Epithelial cell of prostate (primary cell): ENCODE results near the gene DDRGK1.
A peak's percentile ranks its signal among the peaks of the same experiment; 100 is the strongest.

ENCODE experiments used
- DNase-seq: peaks from one replicate; pipeline ENCODE4 v3.0.0-alpha.2; 2011; ENCODE audit warnings: low read depth, low spot score
- H3K27ac ChIP-seq: fragments of 450-650 bp; 2 replicates; pipeline ENCODE4 v1.5.1; 2017; ENCODE audit warnings: mild to moderate bottlenecking

DDRGK1 gene

DNA sequence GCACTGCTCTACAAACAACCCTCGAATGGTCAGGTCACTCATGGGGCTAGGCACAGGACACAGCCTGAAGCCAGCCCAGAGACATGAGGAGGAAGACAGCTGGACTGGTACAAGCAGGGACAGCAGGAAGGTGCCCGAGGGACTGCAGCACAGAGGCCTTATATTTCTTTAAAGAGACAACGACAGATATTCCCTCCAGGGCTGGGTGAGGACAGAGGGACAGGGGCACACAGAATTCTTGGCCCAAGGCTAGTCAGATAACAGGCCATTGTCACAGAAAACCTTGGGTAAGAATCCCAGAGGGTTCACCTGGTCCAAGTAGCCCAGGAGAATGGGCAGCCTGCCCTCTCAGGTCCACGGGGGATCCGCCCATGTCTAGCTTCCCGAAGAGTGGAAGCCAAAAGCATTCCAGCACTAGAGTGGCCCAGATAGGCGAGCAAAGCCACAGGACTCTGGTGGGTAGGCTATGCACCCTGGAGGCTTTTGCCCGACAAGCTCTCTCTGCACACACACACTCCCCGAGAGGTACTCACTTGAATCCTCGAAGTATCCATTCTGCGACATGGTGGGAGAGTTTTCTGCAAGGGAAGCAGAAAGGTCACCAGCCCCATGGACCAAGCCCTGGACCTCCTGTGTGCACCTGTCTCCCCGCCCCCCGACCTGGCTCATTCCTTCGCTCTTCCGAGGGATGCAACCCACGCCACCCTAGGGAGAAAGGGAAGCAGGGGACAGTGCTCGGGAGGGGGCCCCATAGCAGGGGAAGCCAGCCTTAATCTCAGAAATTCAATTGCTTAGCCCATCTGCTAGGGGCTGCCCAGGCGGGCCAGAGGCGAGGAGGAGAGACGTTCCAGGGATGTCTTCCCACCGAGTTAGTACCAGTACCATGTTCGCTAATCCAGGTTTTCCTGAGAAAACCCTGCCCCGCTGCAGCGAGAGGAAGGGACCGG is 32.8 kb upstream of the DDRGK1 start:
- H3K27ac ChIP-seq: no peak overlapping the region
- no peak for DNase-seq

DNA sequence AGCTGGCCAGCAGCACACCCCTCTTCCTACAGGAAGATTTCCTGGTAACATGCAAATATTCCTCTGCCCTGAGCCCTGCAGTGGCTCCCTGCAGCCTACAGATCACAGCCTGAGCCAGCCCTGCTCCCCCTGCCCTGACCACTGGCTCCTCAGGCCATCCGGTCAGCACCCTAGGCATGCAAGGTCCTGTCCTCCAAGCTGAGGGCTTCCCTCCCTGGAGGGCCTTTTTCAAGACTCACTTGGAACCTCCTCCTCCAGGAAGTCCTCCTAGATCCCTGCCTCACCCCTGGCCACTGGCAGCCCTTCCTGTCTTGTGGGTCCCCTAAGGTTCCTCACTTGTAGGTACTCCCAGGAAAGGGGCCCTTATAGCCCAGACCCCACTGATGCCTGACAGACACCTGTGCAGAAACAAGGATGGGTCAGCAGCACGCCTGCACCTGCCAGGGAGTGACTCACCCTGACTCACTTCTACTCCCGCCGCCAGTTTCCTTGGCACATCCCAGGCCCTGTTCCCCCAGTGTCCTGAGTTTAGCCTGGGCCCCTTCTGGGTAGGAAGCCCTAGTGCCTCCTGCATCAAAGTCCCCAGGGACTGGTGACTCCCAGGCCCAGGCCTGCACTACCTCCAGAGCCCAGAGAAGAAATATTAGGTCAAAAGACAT is 31.3 kb upstream of the DDRGK1 start:
- no peak for DNase-seq
- no peak overlapping the region for H3K27ac ChIP-seq

DNA sequence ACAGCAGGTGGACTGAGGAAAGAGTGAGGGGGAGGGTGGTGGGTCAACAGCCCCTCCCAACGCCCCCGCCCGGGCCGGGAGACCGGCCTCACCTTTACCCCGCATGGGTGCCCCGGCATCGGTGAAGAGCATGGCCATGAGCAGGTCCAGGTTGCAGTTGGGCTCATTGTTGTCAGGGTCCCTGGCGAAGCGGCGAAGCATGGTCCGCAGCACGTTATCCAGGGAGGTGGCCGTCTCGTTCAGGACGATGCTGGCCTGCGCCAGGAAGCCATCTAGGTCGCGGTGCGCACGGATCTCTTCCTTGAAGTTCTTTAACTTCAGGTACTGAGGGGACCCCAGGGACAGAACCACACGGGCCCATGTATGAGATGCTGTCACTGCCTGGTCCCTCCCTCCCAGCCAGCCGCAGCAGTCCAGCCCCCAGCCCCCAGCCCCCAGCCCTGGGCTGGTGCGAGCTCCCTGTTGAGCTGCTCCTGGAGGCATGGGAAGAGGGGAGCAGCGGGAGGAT is 29.6 kb upstream of the DDRGK1 start:
- H3K27ac ChIP-seq: no peak overlapping the region
- DNase-seq: no peak

DNA sequence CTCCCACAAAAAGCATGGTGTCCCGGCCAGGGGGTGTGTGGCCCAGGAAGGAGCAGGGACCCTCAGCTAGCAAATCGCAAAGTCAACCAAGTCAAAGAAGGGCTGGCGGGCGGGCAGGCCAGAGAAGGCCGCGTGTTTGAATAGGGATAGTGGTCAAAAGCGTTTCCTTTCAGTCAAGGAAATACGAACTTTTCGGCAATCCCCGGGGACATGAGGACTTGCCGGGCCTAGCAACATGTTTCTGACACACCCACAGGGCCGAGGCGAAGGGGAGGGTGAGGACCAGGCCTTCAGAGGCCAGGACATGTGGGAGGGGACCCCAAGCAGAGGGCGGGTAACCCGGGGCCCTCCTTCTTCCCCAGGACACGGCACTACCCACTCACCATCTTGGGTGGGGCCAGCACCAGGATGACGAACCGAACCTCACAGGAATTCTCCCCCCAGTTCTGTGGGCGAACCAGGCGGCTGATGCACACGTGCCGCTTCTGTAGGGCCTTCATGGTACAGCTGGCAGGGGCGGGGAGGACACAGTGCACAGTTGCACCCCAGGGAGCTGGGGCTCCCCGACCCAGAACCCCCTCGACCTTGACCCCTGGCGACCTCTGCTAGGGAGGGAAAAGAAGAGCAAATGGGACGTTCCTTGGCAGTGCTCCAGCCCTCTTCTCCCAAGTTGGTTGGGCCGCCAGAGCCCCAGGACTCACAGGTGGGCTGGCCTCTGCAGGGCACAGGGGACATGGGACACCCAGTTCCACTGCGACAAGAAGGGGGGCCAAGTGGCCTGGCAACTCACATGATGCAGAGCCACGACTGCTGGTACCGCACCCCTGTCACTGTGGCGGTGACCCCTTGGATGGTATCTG is 28.9 kb upstream of the DDRGK1 start:
- no peak for DNase-seq
- no peak overlapping the region for H3K27ac ChIP-seq

DNA sequence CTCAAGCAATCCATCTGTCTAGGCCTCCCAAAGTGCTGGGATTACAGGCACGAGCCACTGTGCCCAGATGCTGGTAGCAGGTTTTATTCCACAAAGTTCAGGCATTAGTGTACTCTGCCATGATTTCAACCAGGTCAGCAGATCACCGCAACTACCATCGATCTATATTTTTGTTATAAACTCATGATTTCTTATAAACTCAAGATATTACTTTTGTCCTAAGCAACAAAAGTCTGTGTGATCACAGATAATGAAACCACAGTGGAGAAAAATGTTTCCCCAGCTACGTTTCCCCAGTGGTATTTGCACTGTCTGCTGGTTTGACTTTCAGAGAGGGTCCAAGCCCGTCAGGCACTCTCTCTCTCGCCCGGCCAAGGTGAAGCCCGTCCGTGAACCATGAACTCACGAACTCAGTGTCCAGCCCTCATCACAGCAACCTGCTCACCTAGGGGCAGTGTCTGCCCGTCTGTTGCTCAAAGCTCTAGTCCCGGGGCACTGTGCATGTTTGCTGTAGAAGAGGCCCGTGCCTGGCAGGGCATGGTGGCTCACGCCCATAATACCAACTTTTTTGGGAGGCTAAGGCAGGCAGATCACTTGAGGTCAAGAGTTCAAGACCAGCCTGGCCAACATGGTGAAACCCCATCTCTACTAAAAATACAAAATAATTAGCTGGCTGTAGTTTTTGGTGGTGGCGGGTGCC is 27.6 kb upstream of the DDRGK1 start:
- H3K27ac ChIP-seq: no peak overlapping the region
- no peak for DNase-seq

DNA sequence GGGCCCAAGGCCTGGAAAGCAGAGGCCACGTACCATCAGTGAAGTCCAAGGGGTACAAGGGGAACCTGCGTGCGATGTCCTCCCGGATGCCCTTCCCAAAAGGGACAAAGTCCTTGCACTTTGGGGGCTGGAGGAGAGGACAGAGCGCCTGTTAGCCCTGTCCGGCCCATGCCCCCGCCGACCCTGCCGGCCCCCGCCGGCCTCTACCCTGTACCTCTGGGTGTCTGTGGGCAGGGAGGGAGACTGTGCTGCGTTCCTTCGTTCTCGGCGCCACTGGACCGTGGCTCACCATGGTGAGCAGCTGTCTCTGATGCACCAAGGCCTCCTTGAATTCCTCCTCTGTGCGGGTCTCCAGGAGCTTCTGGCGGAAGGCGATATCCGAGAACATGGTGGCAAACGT is 26.6 kb upstream of the DDRGK1 start:
- H3K27ac ChIP-seq: no peak overlapping the region
- no peak for DNase-seq

DNA sequence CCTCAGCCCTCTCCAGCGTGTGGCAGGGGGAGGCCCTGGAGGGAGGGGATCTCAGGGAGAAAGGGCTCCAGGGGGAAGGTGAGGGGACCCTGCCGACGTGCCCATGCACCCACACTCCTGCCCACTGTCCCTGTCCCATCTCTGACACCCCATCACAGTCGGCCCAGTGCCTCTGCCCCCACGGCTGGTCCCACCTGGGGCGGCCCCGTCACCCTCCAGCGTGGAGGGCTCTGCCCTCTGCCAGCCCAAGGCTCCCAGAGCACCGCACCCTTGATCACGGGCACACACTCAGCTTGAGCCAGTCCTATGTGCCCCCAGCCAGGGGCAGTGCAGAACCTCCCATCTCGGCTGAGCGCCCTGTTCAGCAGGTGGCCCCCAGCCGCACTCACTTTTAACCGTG is 25.3 kb upstream of the DDRGK1 start:
- no peak overlapping the region for H3K27ac ChIP-seq
- no peak for DNase-seq

DNA sequence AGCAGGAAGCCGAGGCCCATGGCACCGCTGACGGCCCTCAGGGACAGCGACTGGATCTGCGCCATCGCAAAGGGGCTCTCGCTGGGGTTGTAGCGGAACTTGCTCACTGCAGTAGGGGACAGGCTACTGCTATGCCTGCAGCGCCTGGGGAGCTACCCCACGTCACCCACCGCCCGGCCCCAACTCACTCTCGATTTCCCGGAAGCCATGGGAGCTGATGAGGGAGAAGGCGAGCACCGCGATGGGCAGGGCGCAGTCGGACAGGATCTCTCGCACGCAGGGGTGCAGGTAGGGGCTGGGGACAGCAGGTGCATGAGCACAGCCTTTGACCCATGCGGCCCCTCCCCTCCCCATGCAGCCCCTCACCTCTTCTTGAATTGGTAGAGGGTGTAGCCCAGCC is 24.7 kb upstream of the DDRGK1 start:
- DNase-seq: no peak

DNA sequence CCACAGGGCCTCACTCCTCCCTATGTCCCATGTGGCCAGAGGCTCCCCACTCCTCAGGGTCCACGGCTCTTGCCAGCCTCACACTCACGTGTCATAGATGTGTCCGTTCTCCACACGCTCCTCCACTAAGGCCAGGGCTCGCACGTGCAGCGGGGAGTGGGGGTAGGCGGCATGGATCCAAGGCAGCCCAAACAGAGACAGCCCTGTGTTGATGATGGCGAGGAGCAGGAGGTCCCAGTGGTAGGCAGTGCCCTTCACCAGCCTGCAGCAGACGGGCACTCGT is 24.2 kb upstream of the DDRGK1 start:
- H3K27ac ChIP-seq: no peak overlapping the region

More for the DNA sequence above, 24.7 kb upstream of the DDRGK1 start:
- no peak overlapping the region for H3K27ac ChIP-seq

DNA sequence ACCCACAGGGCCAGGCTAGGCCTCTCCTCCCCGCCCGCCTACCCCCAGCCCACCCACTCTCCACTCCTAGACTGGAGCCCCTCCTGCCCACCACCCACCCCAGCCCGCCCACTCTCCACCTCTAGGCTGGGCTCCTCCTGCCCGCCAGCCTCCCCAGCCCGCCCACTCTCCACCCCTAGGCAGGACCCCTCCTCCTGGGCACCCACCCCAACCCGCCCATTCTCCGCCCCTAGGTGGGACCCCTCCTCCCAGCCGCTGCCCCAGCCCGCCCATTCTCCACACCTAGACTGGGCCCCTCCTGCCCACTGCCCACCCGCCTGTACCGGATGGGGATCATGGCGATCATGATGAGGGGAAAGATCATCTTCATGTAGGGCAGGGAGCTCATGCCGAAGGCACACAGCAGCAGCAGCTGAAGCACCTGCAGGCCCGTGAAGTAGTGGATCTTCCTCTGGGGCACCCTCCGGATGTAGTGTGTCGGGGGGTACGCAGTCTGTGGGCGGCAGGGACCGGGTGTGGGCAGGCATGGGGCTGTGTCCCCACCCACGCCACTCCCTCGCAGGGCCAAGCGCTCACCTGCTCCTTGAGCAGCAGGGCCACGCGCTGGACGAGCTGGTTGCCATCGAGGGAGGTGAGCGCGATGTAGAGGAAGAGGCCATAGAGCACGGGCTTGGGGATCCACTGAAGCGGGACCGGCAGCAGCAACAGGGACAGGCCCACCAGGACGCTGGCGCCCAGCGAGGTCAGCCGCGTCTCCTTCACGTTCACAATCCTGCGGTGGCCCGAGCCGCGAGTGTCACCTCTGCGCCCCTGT is 23.7 kb upstream of the DDRGK1 start:
- no peak for DNase-seq

More for the DNA sequence above, 24.2 kb upstream of the DDRGK1 start:
- DNase-seq: no peak

DNA sequence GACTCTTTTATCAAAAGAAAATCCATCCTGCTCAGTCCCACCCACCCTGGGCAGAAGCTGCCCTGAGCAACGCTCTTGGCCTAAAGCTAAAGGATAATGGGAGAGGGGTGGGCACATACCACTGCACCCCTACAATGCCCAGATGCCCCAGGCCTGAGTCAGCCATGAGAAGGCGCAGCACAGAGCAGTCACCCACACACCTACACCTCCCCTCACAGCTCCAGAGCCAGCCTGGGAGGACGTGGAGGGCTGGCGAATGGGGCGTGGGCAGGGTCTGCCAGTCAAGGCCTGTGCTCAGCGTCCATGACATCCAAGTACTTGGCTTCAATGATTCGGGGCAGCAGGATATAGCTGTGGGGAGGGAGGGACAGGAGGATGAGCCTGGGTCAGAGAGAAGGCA is 23.0 kb upstream of the DDRGK1 start:
- peak overlapping the region; percentile 59 for H3K27ac ChIP-seq
- no peak for DNase-seq

More for the DNA sequence above, 23.7 kb upstream of the DDRGK1 start:
- H3K27ac ChIP-seq: peak overlapping the region; percentile 59

DNA sequence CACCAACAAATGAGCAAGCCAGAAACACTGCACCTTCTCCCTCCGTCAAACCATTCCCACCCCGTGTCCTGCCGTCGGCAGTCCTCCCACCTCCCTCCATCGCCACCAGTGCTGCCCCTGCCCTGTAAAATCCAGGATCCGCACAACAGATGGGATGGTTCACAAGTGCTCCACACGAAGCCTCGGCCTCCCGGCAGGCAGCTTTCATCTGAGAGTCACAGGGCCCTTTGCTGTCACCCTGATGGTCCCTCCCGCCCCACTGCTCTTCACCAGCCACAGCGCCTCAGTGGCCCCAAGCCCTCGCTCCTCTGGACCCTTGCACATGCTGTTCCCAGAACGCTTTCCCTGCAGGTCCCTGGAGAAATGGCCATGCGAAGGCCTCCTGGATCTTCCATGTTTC is 22.4 kb upstream of the DDRGK1 start:
- peak overlapping the region; percentile 59 for H3K27ac ChIP-seq
- DNase-seq: no peak

DNA sequence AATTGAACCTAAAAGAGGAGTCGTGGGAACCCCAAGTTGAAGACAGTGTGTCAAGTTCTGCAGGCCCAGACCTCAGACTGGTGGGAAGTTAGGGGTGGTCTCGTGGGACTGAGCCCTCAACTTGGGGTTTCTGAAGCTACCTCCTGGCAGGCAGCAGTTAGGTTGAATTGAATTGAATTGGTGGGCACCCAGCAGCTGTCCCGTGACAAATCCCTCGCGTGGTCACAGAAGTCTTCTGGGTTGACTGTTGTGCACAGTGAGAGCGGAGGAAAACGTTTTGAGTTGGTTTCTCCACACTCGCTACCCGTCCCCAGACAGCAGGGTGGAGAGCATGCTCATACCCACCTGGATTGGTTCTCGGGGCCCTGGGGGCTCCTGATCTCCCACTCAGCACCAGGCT is 21.6 kb upstream of the DDRGK1 start:
- no peak for DNase-seq
- peak overlapping the region; percentile 74 for H3K27ac ChIP-seq

DNA sequence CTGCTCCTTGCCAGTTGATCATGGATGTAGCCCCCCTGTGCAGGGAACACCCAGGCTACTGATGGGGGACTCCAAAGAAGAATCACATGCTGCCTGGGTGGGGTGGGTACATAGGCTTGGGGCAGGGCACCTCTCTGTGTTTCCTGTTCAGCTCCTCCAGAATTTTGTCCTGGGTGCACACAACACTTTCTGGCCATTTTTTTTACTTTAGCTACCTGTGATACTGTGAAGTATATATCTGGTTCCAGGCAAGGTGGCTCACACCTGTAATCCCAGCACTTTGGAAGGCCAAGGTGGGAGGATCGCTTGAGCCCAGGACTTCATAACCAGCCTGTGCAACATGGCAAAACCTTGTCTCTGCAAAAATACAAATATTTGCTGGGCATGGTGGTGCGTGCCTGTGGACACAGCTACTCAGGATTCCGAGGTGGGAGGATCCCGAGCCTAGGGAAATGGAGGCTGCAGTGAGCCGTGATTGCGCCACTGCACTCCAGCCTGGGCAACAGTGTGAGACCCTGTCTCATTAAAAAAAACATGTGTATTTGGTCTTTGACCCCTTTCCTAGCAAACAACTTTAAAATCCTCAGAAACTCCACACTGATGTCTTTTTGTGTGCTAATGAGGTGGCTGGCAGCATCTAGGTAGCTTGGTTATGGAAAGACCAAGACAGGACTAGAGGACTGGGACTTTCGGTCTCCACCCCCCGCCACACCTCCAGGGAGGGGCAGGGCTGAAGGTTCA is 20.4 kb upstream of the DDRGK1 start:
- peak overlapping the region; percentile 74 for H3K27ac ChIP-seq
- DNase-seq: no peak

DNA sequence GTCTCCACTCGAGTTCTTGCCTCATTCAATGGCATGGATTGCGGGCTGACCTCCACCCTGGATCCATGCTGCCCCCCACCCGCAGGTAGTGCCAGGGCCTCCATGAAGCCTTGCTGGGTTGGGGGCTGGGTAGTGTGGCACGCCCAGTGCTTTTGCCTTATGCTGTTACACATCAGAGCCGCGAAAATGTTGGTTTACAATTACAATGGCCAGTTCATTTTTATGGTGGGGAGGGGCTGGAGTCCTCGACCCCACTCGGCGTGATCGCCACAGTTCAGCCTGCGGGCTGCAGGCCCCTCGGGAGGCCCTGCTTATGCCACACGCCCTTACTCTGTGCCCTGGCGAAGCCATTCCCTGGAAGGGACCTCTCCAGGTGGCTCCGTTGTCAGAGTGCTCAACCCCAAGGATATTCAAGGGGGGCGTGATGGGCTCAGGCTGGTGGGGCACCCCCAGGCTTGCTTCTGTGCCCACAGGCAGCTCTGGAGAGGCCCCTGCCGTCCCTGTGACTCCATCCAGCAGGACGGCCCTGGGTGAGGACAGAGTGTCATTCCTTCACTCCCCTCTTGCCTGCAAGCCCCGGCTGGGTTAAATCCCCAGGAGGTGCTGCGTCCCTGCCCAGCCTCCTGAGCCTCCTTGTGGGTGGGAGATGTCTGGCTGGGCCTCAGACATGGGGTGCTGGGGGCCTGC is 19.7 kb upstream of the DDRGK1 start:
- DNase-seq: no peak
- peak overlapping the region; percentile 74 for H3K27ac ChIP-seq

DNA sequence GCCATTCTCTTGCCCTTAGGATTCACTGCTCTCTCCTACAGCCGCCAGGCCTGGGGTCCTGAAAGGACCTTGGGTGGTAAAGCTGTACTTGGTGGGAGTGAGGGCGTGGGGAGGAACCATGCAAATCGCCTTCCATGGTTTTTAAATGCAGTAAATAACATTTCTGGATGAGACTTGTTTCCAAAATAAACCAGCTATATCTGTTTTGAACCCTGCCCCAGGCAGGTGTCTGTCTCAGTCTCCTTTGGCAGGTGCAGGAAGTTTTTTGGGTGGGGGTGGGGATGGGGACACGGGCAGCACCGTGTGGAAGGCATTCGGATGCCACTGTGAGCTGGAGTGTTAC is 19.1 kb upstream of the DDRGK1 start:
- peak overlapping the region; percentile 74 for H3K27ac ChIP-seq
- DNase-seq: no peak

DNA sequence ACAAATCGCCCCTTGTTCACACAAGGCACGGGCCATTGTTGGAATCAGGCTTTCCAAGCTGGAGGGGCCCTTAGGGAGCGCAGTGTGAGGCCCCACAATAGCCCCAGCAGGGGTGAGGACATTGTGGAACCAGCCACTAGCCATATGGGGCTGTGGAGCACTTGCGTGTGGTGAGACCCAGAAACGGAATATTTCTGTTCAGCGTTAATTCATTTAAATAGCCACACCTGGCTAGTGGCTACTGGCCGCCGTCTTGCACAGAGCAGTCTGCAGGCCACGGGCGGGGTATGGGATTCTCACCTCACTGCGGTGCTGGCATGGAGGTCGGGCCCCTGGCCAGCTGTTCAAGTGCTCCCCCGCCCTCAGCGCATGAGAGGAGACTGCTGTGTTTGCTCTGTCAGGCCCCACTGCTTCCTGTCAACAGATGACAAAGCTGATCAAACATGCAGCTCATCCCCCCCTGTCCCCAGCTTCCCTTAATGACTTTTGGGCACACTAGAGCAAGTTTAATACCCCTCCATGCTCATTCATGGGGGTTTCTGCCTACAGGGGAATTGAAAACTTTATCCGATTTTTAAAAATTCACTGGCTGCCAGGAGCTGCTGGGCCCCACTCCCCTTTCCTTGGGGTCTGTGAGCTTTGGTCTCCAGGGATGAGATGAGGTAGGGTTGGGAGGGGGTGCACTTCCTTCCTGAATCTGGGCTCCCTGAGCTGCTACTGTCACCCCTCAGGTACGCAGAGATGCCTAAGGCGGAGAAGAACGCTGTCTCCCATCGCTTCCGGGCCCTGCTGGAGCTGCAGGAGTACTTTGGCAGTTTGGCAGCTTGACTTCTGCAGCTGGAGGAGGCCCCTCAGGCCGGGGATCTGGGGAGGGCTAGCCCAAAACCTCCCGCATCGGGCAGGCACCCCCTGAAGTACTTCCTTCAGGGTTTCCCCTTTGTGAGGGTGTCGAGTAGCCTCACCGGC is 18.4 kb upstream of the DDRGK1 start:
- H3K27ac ChIP-seq: peak overlapping the region; percentile 74
- no peak for DNase-seq
